Mucosa of gallbladder (tissue), 1 donor: ENCODE results near the gene SPATA31C1. TPM values are rescaled to one million over a fixed set of nuclear protein-coding genes. Genes with fewer than 3 reads are reported as not detected.
"Not testable (repeated sequence)": the region's sequence is repeated elsewhere in the genome, so short reads cannot be mapped to it uniquely, and the experiment has no call there.

ENCODE experiments used
- DNase-seq: peaks from one replicate; pipeline ENCODE4 v3.0.0-alpha.2; 2020; ENCODE audit warnings: low spot score
- total RNA-seq: library from RNA; stranded (reverse); gene quantifications from one replicate; pipeline ENCODE4 v1.2.1, GENCODE V29; 2021
- donor health status: DM: no; HTN: no; CAD: no.

Gene SPATA31C1
- not detected for total RNA-seq

GRCh38 chr9:87917662-87918061 lies at the start of gene SPATA31C1:
Gene SPATA31C1 (plus strand): TSS chr9:87917962.
- not testable (repeated sequence) for DNase-seq

- DNase-seq: no peak
Measured at GRCh38 chr9:87868175-87868574, 49.6 kb upstream of the SPATA31C1 start.

GRCh38 chr9:87868635-87869034 lies 49.1 kb upstream of the SPATA31C1 start:
- no peak for DNase-seq

- no peak for DNase-seq
Measured at GRCh38 chr9:87869082-87869481, 48.7 kb upstream of the SPATA31C1 start.

GRCh38 chr9:87871425-87872078 lies 46.2 kb upstream of the SPATA31C1 start:
- no peak for DNase-seq

- DNase-seq: no peak
Measured at GRCh38 chr9:87872079-87872624, 45.6 kb upstream of the SPATA31C1 start.

- DNase-seq: peak; percentile 4
Measured at GRCh38 chr9:87873607-87874303, 44.0 kb upstream of the SPATA31C1 start.

- DNase-seq: peak; percentile 5
Measured at GRCh38 chr9:87874304-87874623, 43.5 kb upstream of the SPATA31C1 start.

GRCh38 chr9:87875060-87875459 lies 42.7 kb upstream of the SPATA31C1 start:
- no peak for DNase-seq

GRCh38 chr9:87875831-87876545 lies 41.8 kb upstream of the SPATA31C1 start:
- peak; percentile 10 for DNase-seq

GRCh38 chr9:87876708-87877107 lies 41.1 kb upstream of the SPATA31C1 start:
- peak; percentile 8 for DNase-seq

- DNase-seq: no peak
Measured at GRCh38 chr9:87878989-87879511, 38.7 kb upstream of the SPATA31C1 start.

GRCh38 chr9:87880116-87880515 lies 37.6 kb upstream of the SPATA31C1 start:
- DNase-seq: peak; percentile 7

- DNase-seq: no peak
Measured at GRCh38 chr9:87880683-87881082, 37.1 kb upstream of the SPATA31C1 start.

- DNase-seq: no peak
Measured at GRCh38 chr9:87882627-87883026, 35.1 kb upstream of the SPATA31C1 start, which contains the start of gene SPATA31E1. Gene SPATA31E1 (plus strand): TSS chr9:87882877. CDS start chr9:87882892, 15 bp downstream.

- no peak for DNase-seq
Measured at GRCh38 chr9:87883274-87883673, 34.5 kb upstream of the SPATA31C1 start.

GRCh38 chr9:87883990-87884389 lies 33.8 kb upstream of the SPATA31C1 start:
- DNase-seq: no peak

- no peak for DNase-seq
Measured at GRCh38 chr9:87884578-87885459, 32.9 kb upstream of the SPATA31C1 start.

GRCh38 chr9:87885484-87886189 lies 32.1 kb upstream of the SPATA31C1 start:
- no peak for DNase-seq

- no peak for DNase-seq
Measured at GRCh38 chr9:87886210-87886932, 31.4 kb upstream of the SPATA31C1 start.
